ENCODE measurements around the gene TMEM145.
A peak's percentile ranks its signal among the peaks of the same experiment; 100 is the strongest.

TMEM145 gene

DNA sequence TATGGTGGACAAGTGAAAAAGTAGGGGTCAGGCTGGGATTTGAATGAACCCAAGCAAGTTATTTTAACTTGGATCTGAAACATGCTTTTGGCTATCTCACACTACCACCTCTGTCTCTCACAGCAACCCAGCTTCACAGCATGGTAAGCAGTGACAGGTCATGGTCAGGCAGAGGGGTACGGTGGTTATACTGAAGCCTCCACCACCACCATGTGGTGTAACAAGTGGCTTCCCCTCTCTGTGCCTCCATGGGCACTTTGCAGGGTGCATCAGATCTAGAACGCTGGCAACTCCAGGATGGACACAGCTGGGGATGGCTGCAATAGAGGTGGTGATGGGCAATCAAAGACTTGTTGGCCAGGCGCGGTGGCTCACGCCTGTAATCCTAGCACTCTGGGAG lies 739 bp upstream of the TMEM145 start:
- TF ChIP-seq EZH2 (IDR thresholded peaks at IDR 0.05; ENCODE audit: borderline replicate concordance, low read length) = no peak
- H3F3A ChIP-seq (ENCODE audit: insufficient read depth, low read length) = no peaks in the 10 kb centered on the region
- H2AFZ ChIP-seq (ENCODE audit: low read length) = no peak overlapping the region
- no peak overlapping the region for H3K9ac ChIP-seq (ENCODE audit: low read length)
- no peaks in the 10 kb centered on the region for H4K20me1 ChIP-seq (ENCODE audit: insufficient read depth, low read length)
- no peaks in the 10 kb centered on the region for H3K9me3 ChIP-seq (ENCODE audit: low read length)
- H3K9me2 ChIP-seq (ENCODE audit: low read depth, low read length) = no peaks in the 10 kb centered on the region
- H3K4me2 ChIP-seq (ENCODE audit: low read length) = peak overlapping the region; percentile 70; the same call in 1 of the 2 replicates
- H3K4me1 ChIP-seq (ENCODE audit: insufficient read depth, low read length, severe bottlenecking) = peaks cover 23% of the 10 kb centered on the region
- no peaks in the 10 kb centered on the region for H3K79me2 ChIP-seq (ENCODE audit: insufficient read depth, low read length)
- no peak overlapping the region for H3K27ac ChIP-seq (ENCODE audit: low read depth, low read length, poor library complexity, severe bottlenecking)
- H3K36me3 ChIP-seq (ENCODE audit: insufficient read depth, low read length) = no peaks in the 10 kb centered on the region
- no peak overlapping the region for H3K4me3 ChIP-seq (ENCODE audit: low read depth, low read length, poor library complexity, severe bottlenecking)
- H3K27me3 ChIP-seq (ENCODE audit: insufficient read depth, low read length) = no peaks in the 10 kb centered on the region

DNA sequence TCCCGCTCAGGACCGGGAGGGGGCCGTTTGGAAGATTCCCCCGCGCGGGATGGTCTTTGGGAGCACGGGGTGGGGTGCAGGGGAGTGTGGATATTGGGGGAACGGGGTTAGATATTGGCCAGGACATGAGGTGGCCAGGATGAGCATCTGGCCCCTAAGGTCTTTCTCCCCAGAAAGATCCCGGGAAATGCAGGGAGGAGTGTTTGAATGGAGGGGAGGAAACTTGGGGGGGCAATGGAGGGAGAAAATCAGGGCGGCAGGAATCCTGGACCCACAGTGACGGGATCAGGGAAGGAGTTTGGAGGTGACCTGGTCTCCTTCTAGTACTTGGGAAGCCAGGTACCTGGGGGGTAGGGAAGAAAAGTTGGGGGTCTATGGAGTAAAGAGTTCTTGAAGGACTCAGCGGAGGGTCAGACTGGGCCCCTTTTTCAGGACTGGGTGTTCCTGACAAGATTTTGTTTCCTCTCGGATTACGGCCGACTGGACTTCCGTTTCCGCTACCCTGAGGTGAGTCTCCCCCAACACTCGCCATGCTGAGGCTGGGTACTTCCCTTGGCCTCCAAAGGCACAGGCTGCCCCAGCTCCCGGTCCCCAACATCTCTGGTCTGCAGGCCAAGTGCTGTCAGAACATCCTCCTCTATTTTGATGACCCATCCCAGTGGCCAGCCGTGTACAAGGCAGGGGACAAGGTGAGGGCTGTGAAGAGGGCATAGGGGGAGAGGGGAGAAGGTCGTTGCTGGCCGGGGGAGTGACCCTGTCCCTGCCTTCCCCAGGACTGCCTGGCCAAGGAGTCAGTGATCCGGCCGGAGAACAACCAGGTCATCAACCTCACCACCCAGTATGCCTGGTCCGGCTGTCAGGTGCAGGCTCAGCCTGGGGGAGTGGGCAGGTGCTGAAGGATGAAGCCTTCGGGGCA lies 989 bp downstream of the TMEM145 start:
- H3K4me1 ChIP-seq (ENCODE audit: insufficient read depth, low read length, severe bottlenecking) = peaks cover 31% of the 10 kb centered on the region
- peak overlapping the region; percentile 70 for H3K4me2 ChIP-seq (ENCODE audit: low read length)
- H3K9me3 ChIP-seq (ENCODE audit: low read length) = no peaks in the 10 kb centered on the region
- H3K27ac ChIP-seq (ENCODE audit: low read depth, low read length, poor library complexity, severe bottlenecking) = no peak overlapping the region
- no peak overlapping the region; the same call in 1 of the 2 replicates for H3K9ac ChIP-seq (ENCODE audit: low read length)
- H2AFZ ChIP-seq (ENCODE audit: low read length) = no peak overlapping the region
- no peaks in the 10 kb centered on the region for H3F3A ChIP-seq (ENCODE audit: insufficient read depth, low read length)
- H4K20me1 ChIP-seq (ENCODE audit: insufficient read depth, low read length) = no peaks in the 10 kb centered on the region
- H3K4me3 ChIP-seq (ENCODE audit: low read depth, low read length, poor library complexity, severe bottlenecking) = peak overlapping the region; percentile 59
- H3K36me3 ChIP-seq (ENCODE audit: insufficient read depth, low read length) = no peaks in the 10 kb centered on the region
- no peaks in the 10 kb centered on the region for H3K9me2 ChIP-seq (ENCODE audit: low read depth, low read length)
- no peak for TF ChIP-seq CTCF (IDR thresholded peaks at IDR 0.05; ENCODE audit: low read length)
- no peaks in the 10 kb centered on the region for H3K27me3 ChIP-seq (ENCODE audit: insufficient read depth, low read length)
- no peaks in the 10 kb centered on the region for H3K79me2 ChIP-seq (ENCODE audit: insufficient read depth, low read length)

GRCh38 chr19:42315024-42315423 lies 1.9 kb downstream of the TMEM145 start:
- Histone ChIP-seq H3K9ac (ENCODE audit: low read length) (no peak overlapping the region), H3K4me3 (ENCODE audit: low read depth, low read length, poor library complexity, severe bottlenecking) (no peak overlapping the region), H3K79me2 (ENCODE audit: insufficient read depth, low read length) (no peaks in the 10 kb centered on the region), H4K20me1 (ENCODE audit: insufficient read depth, low read length) (no peaks in the 10 kb centered on the region), H3K4me2 (ENCODE audit: low read length) (no peak overlapping the region; the same call in 1 of the 2 replicates), H3K36me3 (ENCODE audit: insufficient read depth, low read length) (no peaks in the 10 kb centered on the region), H3K9me2 (ENCODE audit: low read depth, low read length) (no peaks in the 10 kb centered on the region), H3K27ac (ENCODE audit: low read depth, low read length, poor library complexity, severe bottlenecking) (no peak overlapping the region), H3K9me3 (ENCODE audit: low read length) (no peaks in the 10 kb centered on the region), H3K4me1 (ENCODE audit: insufficient read depth, low read length, severe bottlenecking) (peaks cover 31% of the 10 kb centered on the region), H3K27me3 (ENCODE audit: insufficient read depth, low read length) (no peaks in the 10 kb centered on the region), H3F3A (ENCODE audit: insufficient read depth, low read length) (no peaks in the 10 kb centered on the region), H2AFZ (ENCODE audit: low read length) (no peak overlapping the region)
- no peak for TF ChIP-seq CTCF (IDR thresholded peaks at IDR 0.05; ENCODE audit: low read length)
- no peak for TF ChIP-seq EZH2 (IDR thresholded peaks at IDR 0.05; ENCODE audit: borderline replicate concordance, low read length)

Measured in OCI-LY1 (cell line).